A673 (cell line): Measurements from ENCODE around the gene KREMEN1. TPM values are rescaled to one million over a fixed set of nuclear protein-coding genes. Genes with fewer than 3 reads are reported as not detected.

Experiments
- BruUV-seq: library from RNA; stranded (reverse); fragments of 400-500 nt; replicated peaks from 2 replicates; lab custom pipeline; 2021; lab: Mats Ljungman, UMichigan
- CTCF ChIA-PET: fragments of 300-600 bp; sonication (Branson Sonifier 250); formaldehyde crosslinking; loops from one replicate; lab custom pipeline; 2022; ENCODE audit warnings: antibody characterized with exemption; lab: Charles Lee
- POLR2A ChIA-PET: fragments of 300-600 bp; sonication (Branson Sonifier 250); formaldehyde crosslinking; loops from one replicate; lab custom pipeline; 2022; ENCODE audit warnings: antibody characterized with exemption; ENCODE audit not compliant: low non-redundant PET; lab: Charles Lee
- DNase-seq: peaks from one replicate; pipeline ENCODE4 v3.0.0-alpha.2; 2015; ENCODE audit warnings: low spot score
- H3K27ac ChIP-seq: fragments of 200-600 bp; sonication (generic); 2 replicates; pipeline ENCODE4 v1.5.1; 2016; ENCODE audit warnings: mixed run types, low read depth, mild to moderate bottlenecking, mixed read lengths, antibody characterized with exemption, low read length; ENCODE audit not compliant: poor library complexity, severe bottlenecking
- H3K27me3 ChIP-seq: fragments of 200-600 bp; sonication (generic); replicated peaks from 2 replicates; pipeline ENCODE4 v1.6.1; 2017; ENCODE audit warnings: mixed run types, low read depth, mild to moderate bottlenecking, mixed read lengths, antibody characterized with exemption, low read length; ENCODE audit not compliant: insufficient read depth, poor library complexity
- H3K36me3 ChIP-seq: fragments of 200-600 bp; sonication (generic); 2 replicates; pipeline ENCODE4 v1.6.1; 2016; ENCODE audit warnings: mixed run types, mild to moderate bottlenecking, mixed read lengths, antibody characterized with exemption, low read length; ENCODE audit not compliant: insufficient read depth, poor library complexity, severe bottlenecking
- H3K4me1 ChIP-seq: fragments of 200-600 bp; sonication (generic); 2 replicates; pipeline ENCODE4 v1.6.1; 2017; ENCODE audit warnings: mixed run types, mild to moderate bottlenecking, mixed read lengths, antibody characterized with exemption, low read length; ENCODE audit not compliant: insufficient read depth, poor library complexity, severe bottlenecking
- H3K4me3 ChIP-seq: fragments of 200-600 bp; sonication (generic); 2 replicates; pipeline ENCODE4 v1.5.1; 2016; ENCODE audit warnings: low read depth, mixed run types, mild to moderate bottlenecking, mixed read lengths, low read length; ENCODE audit not compliant: poor library complexity, severe bottlenecking
- H3K9me3 ChIP-seq: fragments of 200-600 bp; sonication (generic); 2 replicates; pipeline ENCODE4 v1.6.1; 2016; ENCODE audit warnings: mixed run types, low read depth, mild to moderate bottlenecking, mixed read lengths, antibody characterized with exemption, low read length; ENCODE audit not compliant: poor library complexity, severe bottlenecking
- CTCF ChIP-seq: fragments of 300-800, 200-600 bp; sonication (generic); conservative IDR thresholded peaks from 2 replicates; pipeline ENCODE4 v1.5.1; 2017; ENCODE audit warnings: low read depth, mild to moderate bottlenecking, antibody characterized with exemption, low read length, moderate library complexity, mixed read lengths
- EZH2 ChIP-seq: fragments of 200-600 bp; sonication (generic); IDR thresholded peaks from 2 replicates; pipeline ENCODE4 v1.6.1; 2017; ENCODE audit warnings: borderline replicate concordance, low read depth, mild to moderate bottlenecking, mixed read lengths, antibody characterized with exemption, low read length; ENCODE audit not compliant: poor library complexity, severe bottlenecking
- intact Hi-C: fragments of 100-400 bp; cut with micrococcal nuclease; formaldehyde crosslinking; loops from one replicate; pipeline ENCODE4 v1.10.0; 2022; ENCODE audit not compliant: unreplicated experiment
- total RNA-seq: library from RNA; stranded (reverse); gene quantifications from 2 replicates; pipeline ENCODE4 v1.2.3, GENCODE V29; 2021

KREMEN1 gene
- total RNA-seq, 1 experiment from 2014 or later, result 4.2 TPM

- ChIA-PET CTCF (no interaction called here), POLR2A (no interaction called here)
- TF ChIP-seq CTCF, result no peak
- no peak for TF ChIP-seq EZH2
- Histone ChIP-seq H3K9me3 (no peaks in the 10 kb centered on the region), H3K4me1 (peaks cover 5% of the 10 kb centered on the region), H3K4me3 (no peak overlapping the region), H3K27me3 (no peaks in the 10 kb centered on the region), H3K36me3 (no peaks in the 10 kb centered on the region), H3K27ac (no peak overlapping the region)
- intact Hi-C loops, result no loop called here
- no TSS peak for BruUV-seq
- no peak for DNase-seq
These were observed 73.3 kb downstream of the KREMEN1 start for GRCh38 chr22:29146091-29146560.

GRCh38 chr22:29146771-29147170 is 73.9 kb downstream of the KREMEN1 start:
- H3K27me3 ChIP-seq, result no peaks in the 10 kb centered on the region
- no peak overlapping the region for H3K4me3 ChIP-seq
- no peaks in the 10 kb centered on the region for H3K36me3 ChIP-seq
- intact Hi-C loops, result no loop called here
- no peak overlapping the region for H3K27ac ChIP-seq
- POLR2A ChIA-PET, result no interaction called here
- CTCF ChIA-PET, result no interaction called here
- H3K9me3 ChIP-seq, result no peaks in the 10 kb centered on the region
- TF ChIP-seq CTCF, result no peak
- TF ChIP-seq EZH2, result no peak
- no TSS peak for BruUV-seq
- H3K4me1 ChIP-seq, result peaks cover 6% of the 10 kb centered on the region
- DNase-seq, result no peak

GRCh38 chr22:29147331-29147899 is 74.6 kb downstream of the KREMEN1 start:
- H3K9me3 ChIP-seq, result no peaks in the 10 kb centered on the region
- no peaks in the 10 kb centered on the region for H3K27me3 ChIP-seq
- POLR2A ChIA-PET, result no interaction called here
- CTCF ChIA-PET, result no interaction called here
- no peak for DNase-seq
- intact Hi-C loops, result no loop called here
- H3K4me1 ChIP-seq, result peaks cover 12% of the 10 kb centered on the region
- no peak overlapping the region for H3K4me3 ChIP-seq
- no peak for TF ChIP-seq CTCF
- no peak for TF ChIP-seq EZH2
- no peak overlapping the region for H3K27ac ChIP-seq
- no peaks in the 10 kb centered on the region for H3K36me3 ChIP-seq
- BruUV-seq, result no TSS peak
